ENCODE data around the gene OSBP2. TPM values are rescaled to one million over a fixed set of nuclear protein-coding genes. Genes with fewer than 3 reads are reported as not detected.

OSBP2 gene
- total RNA-seq, 1 experiment from 2014 or later: 2.8 TPM

- DNase-seq (ENCODE audit: low spot score): no peak
Observed at GRCh38 chr22:30881361-30882183, 186.9 kb downstream of the OSBP2 start.

GRCh38 chr22:30882184-30882717 is 187.6 kb downstream of the OSBP2 start:
- DNase-seq (ENCODE audit: low spot score): no peak

GRCh38 chr22:30882974-30883533 is 188.4 kb downstream of the OSBP2 start:
- no peak for DNase-seq (ENCODE audit: low spot score)

GRCh38 chr22:30883586-30884145 is 189.0 kb downstream of the OSBP2 start:
- no peak for DNase-seq (ENCODE audit: low spot score)

GRCh38 chr22:30884211-30885000 is 189.7 kb downstream of the OSBP2 start:
- DNase-seq (ENCODE audit: low spot score): no peak

GRCh38 chr22:30885001-30885366 is 190.3 kb downstream of the OSBP2 start:
- DNase-seq (ENCODE audit: low spot score): no peak

GRCh38 chr22:30885591-30885990 is 190.9 kb downstream of the OSBP2 start:
- no peak for DNase-seq (ENCODE audit: low spot score)

- DNase-seq (ENCODE audit: low spot score): no peak
Observed at GRCh38 chr22:30887453-30887852, 192.8 kb downstream of the OSBP2 start.

- DNase-seq (ENCODE audit: low spot score): no peak
Observed at GRCh38 chr22:30887861-30888260, 193.2 kb downstream of the OSBP2 start.

GRCh38 chr22:30889268-30889995 is 194.8 kb downstream of the OSBP2 start:
- DNase-seq (ENCODE audit: low spot score): no peak

- DNase-seq (ENCODE audit: low spot score): no peak
Observed at GRCh38 chr22:30889996-30890480, 195.4 kb downstream of the OSBP2 start.

GRCh38 chr22:30890686-30891442 is 196.2 kb downstream of the OSBP2 start:
- peak; percentile 13 for DNase-seq (ENCODE audit: low spot score)

GRCh38 chr22:30891443-30891755 is 196.7 kb downstream of the OSBP2 start:
- no peak for DNase-seq (ENCODE audit: low spot score)

GRCh38 chr22:30891781-30892180 is 197.1 kb downstream of the OSBP2 start:
- DNase-seq (ENCODE audit: low spot score): no peak

GRCh38 chr22:30892286-30892685 is 197.6 kb downstream of the OSBP2 start:
- no peak for DNase-seq (ENCODE audit: low spot score)

- DNase-seq (ENCODE audit: low spot score): no peak
Observed at GRCh38 chr22:30892731-30893221, 198.1 kb downstream of the OSBP2 start.

- DNase-seq (ENCODE audit: low spot score): no peak
Observed at GRCh38 chr22:30893434-30894370, 199.0 kb downstream of the OSBP2 start.

GRCh38 chr22:30894371-30894740 is 199.7 kb downstream of the OSBP2 start:
- DNase-seq (ENCODE audit: low spot score): no peak
